ENCODE data around the gene GFPT1. TPM values are rescaled to one million over a fixed set of nuclear protein-coding genes. Genes with fewer than 3 reads are reported as not detected.

The GFPT1 gene
- total RNA-seq, 4 donors from 2014 or later: 15.3 to 40.4 (median 28.2) TPM

DNA sequence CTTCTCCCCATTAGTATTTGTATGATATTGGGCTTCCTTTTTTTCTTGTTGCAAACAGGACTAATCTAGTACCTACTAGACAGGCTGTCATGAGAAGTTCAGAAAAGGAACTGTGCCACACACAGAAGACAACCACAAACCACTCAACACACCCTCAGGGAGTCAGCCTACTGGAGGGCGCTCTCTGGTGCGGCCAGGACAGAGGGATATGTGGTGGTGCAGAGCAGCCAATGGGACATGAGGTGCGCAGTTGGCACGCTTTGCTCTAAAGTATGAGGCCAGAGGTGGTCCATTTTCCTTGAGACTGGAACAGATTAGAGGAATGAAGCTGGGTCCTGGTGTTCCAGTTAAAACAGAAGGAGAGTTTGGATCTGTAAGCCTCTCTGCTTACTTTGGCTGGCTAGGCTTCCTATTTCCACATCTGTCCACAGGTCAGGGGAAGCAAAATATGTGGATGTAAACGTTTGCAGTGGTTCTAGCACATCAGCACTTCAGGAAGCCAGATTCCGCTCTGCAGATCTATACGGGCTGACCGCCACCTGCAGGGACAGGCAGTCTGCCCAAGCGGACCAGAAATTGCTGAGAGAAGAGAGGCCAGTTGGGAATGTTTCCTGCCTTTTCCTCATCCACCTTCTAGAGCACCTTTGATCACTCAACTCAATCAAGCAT is 114.1 kb downstream of the GFPT1 start:
- TF ChIP-seq EP300 (IDR thresholded peaks at IDR 0.05) (no peak), POLR2A (IDR thresholded peaks at IDR 0.05) (no peak)
- no peak overlapping the region for H3K27ac ChIP-seq
- H3K36me3 ChIP-seq: no peaks in the 10 kb centered on the region
- no peaks in the 10 kb centered on the region for H3K9me3 ChIP-seq
- peaks cover 3 to 21% (median 12%) of the 10 kb centered on the region in 3 donors for H3K4me1 ChIP-seq
- no peak overlapping the region for H3K4me3 ChIP-seq
- peak; percentile 39 for ATAC-seq
- no peaks in the 10 kb centered on the region for H3K27me3 ChIP-seq
- 67 to 71% methylated on average over 3 to 5 of the region's 9 CpGs for WGBS, 2 donors (ENCODE audit: low coverage in 1 of 2)

DNA sequence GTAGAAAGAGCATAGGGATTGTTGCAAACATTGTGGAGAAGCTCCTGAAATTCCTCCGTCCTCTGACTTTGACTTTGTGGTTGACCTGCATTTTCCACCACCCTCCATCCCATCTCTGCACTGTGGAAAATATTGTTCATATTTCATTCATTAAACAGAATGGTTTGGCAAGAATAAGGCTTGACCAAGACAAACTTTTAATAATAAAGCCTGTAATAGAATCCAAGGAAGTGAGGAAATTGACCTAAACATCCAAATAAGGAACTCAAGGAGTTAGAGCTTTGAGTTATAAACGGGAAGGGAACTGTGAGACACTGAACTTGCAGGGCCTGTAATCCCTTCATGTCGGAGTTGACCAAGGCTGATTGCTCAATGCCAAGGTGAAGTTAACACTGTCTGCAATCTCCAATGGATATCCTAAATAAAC is 115.2 kb downstream of the GFPT1 start:
- WGBS, 2 donors (ENCODE audit: low coverage in 1 of 2): 3 to 12% methylated on average over 3 of the region's 3 CpGs
- no peak overlapping the region for H3K4me3 ChIP-seq
- TF ChIP-seq, protein P1, sequence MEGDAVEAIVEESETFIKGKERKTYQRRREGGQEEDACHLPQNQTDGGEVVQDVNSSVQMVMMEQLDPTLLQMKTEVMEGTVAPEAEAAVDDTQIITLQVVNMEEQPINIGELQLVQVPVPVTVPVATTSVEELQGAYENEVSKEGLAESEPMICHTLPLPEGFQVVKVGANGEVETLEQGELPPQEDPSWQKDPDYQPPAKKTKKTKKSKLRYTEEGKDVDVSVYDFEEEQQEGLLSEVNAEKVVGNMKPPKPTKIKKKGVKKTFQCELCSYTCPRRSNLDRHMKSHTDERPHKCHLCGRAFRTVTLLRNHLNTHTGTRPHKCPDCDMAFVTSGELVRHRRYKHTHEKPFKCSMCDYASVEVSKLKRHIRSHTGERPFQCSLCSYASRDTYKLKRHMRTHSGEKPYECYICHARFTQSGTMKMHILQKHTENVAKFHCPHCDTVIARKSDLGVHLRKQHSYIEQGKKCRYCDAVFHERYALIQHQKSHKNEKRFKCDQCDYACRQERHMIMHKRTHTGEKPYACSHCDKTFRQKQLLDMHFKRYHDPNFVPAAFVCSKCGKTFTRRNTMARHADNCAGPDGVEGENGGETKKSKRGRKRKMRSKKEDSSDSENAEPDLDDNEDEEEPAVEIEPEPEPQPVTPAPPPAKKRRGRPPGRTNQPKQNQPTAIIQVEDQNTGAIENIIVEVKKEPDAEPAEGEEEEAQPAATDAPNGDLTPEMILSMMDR (IDR thresholded peaks at IDR 0.05): no peak
- TF ChIP-seq POLR2A (IDR thresholded peaks at IDR 0.05) (no peak), EP300 (IDR thresholded peaks at IDR 0.05) (no peak), POLR2AphosphoS5 (IDR thresholded peaks at IDR 0.05) (no peak)

More for the DNA sequence above, 115.2 kb downstream of the GFPT1 start:
- H3K4me1 ChIP-seq: peaks cover 3 to 21% (median 12%) of the 10 kb centered on the region in 3 donors
- no peaks in the 10 kb centered on the region for H3K27me3 ChIP-seq
- no peaks in the 10 kb centered on the region for H3K9me3 ChIP-seq
- H3K27ac ChIP-seq: peak overlapping the region in 2 of 4 donors; percentile 29 to 32
- H3K36me3 ChIP-seq: no peaks in the 10 kb centered on the region
- peak; percentile 74 for ATAC-seq

Small RNA genes within 50 kb of the gene (small RNA-seq; reads per million reads assigned to genes)
- 0 reads per million in 4 donors for gene RF00019

Other genes starting within 250 kb of the GFPT1 start
- 10 to 100 TPM; 58.9 to 77.2 (median 62.2) TPM for gene NFU1, start 50.2 kb upstream of the GFPT1 start, total RNA-seq